Body of pancreas (tissue), 4 donors: Measurements from ENCODE around the gene SLC17A9.

Experiments
- CTCF ChIP-seq, 7 experiments: fragments of 450-650 bp in 4 of 7; fragments of 200-600 bp in 3 of 7; sonication (generic) in 3 of 7; IDR thresholded peaks; one replicate each; pipeline ENCODE4 v1.5.1; 2016 to 2019; ENCODE audit warnings: antibody characterized with exemption in 7 of 7
- POLR2A ChIP-seq, 3 donors: fragments of 450-650 bp; IDR thresholded peaks; one replicate each; pipeline ENCODE4 v1.6.1; 2016; ENCODE audit warnings: antibody characterized with exemption in 3 of 3, mild to moderate bottlenecking in 2 of 3

- TF ChIP-seq POLR2A (IDR thresholded peaks at IDR 0.05) (no peak), CTCF (IDR thresholded peaks at IDR 0.05) (no peak)
These were observed 1.8 kb upstream of the SLC17A9 start for GRCh38 chr20:62950741-62951140.
